Endodermal cell (in vitro differentiated cells): ENCODE measurements around the gene PRKAG2. TPM values are rescaled to one million over a fixed set of nuclear protein-coding genes. Genes with fewer than 3 reads are reported as not detected.

Experiments
- DNase-seq: peaks from one replicate; pipeline ENCODE4 v3.0.0-alpha.2; 2017
- H3K27ac ChIP-seq: 2 replicates; pipeline ENCODE4 v1.5.1; 2013; ENCODE audit warnings: mild to moderate bottlenecking, low read depth, low read length, moderate library complexity
- H3K27me3 ChIP-seq: 2 replicates; pipeline ENCODE4 v1.6.1; 2013; ENCODE audit warnings: mild to moderate bottlenecking, low read length, moderate library complexity; ENCODE audit not compliant: insufficient read depth, control insufficient read depth, poor library complexity, severe bottlenecking
- H3K36me3 ChIP-seq: 2 replicates; pipeline ENCODE4 v1.7.0; 2013; ENCODE audit warnings: mild to moderate bottlenecking, low read length, moderate library complexity; ENCODE audit not compliant: control insufficient read depth, insufficient read depth
- H3K4me1 ChIP-seq: one replicate; pipeline ENCODE4 v1.7.0; 2013; ENCODE audit warnings: low read length; ENCODE audit not compliant: control insufficient read depth, insufficient read depth
- H3K4me3 ChIP-seq: 2 replicates; pipeline ENCODE4 v1.5.1; 2013; ENCODE audit warnings: mild to moderate bottlenecking, low read length, moderate library complexity
- H3K9ac ChIP-seq: 2 replicates; pipeline ENCODE4 v1.6.1; 2013; ENCODE audit warnings: mild to moderate bottlenecking, low read length, moderate library complexity; ENCODE audit not compliant: poor library complexity, severe bottlenecking; ENCODE audit errors: extremely low read depth
- H3K9me3 ChIP-seq: 2 replicates; pipeline ENCODE4 v1.6.1; 2013; ENCODE audit warnings: mild to moderate bottlenecking, low read length, moderate library complexity; ENCODE audit not compliant: control insufficient read depth
- H3K27ac Mint-ChIP-seq: 2 replicates; pipeline ENCODE4 v1.8.0; 2020; ENCODE audit warnings: mixed read lengths
- H3K27me3 Mint-ChIP-seq: 2 replicates; pipeline ENCODE4 v1.8.0; 2021; ENCODE audit warnings: mild to moderate bottlenecking, mixed read lengths; ENCODE audit not compliant: insufficient read depth
- H3K36me3 Mint-ChIP-seq: 2 replicates; pipeline ENCODE4 v1.8.0; 2020; ENCODE audit warnings: low read depth, mixed read lengths
- H3K4me1 Mint-ChIP-seq: 2 replicates; pipeline ENCODE4 v1.8.0; 2020; ENCODE audit warnings: mixed read lengths
- H3K4me3 Mint-ChIP-seq: 2 replicates; pipeline ENCODE4 v1.8.0; 2020; ENCODE audit warnings: mild to moderate bottlenecking, moderate library complexity, mixed read lengths
- H3K9me3 Mint-ChIP-seq: 2 replicates; pipeline ENCODE4 v1.8.0; 2020; ENCODE audit warnings: mild to moderate bottlenecking, mixed read lengths
- CTCF ChIP-seq: fragments of 200-600 bp; sonication (generic); conservative IDR thresholded peaks from 2 replicates; pipeline ENCODE4 v1.5.0; 2021; ENCODE audit warnings: antibody characterized with exemption, mild to moderate bottlenecking
- WGBS, 2 experiments: methylation state at CpG; one replicate each; pipeline versions ENCODE4 v1.1.5 to v1.1.7; 2013; ENCODE audit warnings: missing lambda C conversion rate in 2 of 2, mixed read lengths in 1 of 2; ENCODE audit not compliant: insufficient coverage in 1 of 2, insufficient read length in 1 of 2; 5-methylcytosine and 5-hydroxymethylcytosine counted together
- total RNA-seq, 2 donors: library from RNA; stranded (reverse); fragmentation: NEBNext Ultra II Directional in 1 of 2; extraction: Animal tissue kit (Norgen Biotek cat#: 25700) in 1 of 2; gene quantifications; 2 replicates in 1 of 2; 3 replicates in 1 of 2; pipeline ENCODE4 v1.2.1, GENCODE V29; 2021

PRKAG2 gene
- total RNA-seq, 2 donors from 2014 or later: 17.2 to 20.7 TPM

GRCh38 chr7:151585744-151586393 lies 291.0 kb downstream of the PRKAG2 start:
- Histone ChIP-seq H3K27me3 (no peaks in the 10 kb centered on the region), H3K9ac (no peak overlapping the region), H3K9me3 (no peaks in the 10 kb centered on the region), H3K27ac (no peak overlapping the region), H3K36me3 (peaks cover 6% of the 10 kb centered on the region), H3K4me1 (no peaks in the 10 kb centered on the region), H3K4me3 (no peak overlapping the region)
- Mint-ChIP-seq H3K27ac (no peak overlapping the region), H3K4me1 (no peaks in the 10 kb centered on the region), H3K27me3 (no peaks in the 10 kb centered on the region), H3K36me3 (peaks cover 12% of the 10 kb centered on the region), H3K9me3 (no peaks in the 10 kb centered on the region), H3K4me3 (no peak overlapping the region)
- WGBS, 2 experiments: 90 to 91% methylated on average over 8 to 18 of the region's 18 CpGs
- TF ChIP-seq CTCF: no peak
- DNase-seq: no peak

- H3K27ac ChIP-seq: no peak overlapping the region
- Mint-ChIP-seq H3K36me3 (peaks cover 13% of the 10 kb centered on the region), H3K4me1 (no peaks in the 10 kb centered on the region), H3K4me3 (no peak overlapping the region), H3K27ac (no peak overlapping the region), H3K9me3 (peaks cover 26% of the 10 kb centered on the region), H3K27me3 (no peaks in the 10 kb centered on the region)
- DNase-seq: no peak
- peaks cover 6% of the 10 kb centered on the region for H3K36me3 ChIP-seq
- peaks cover 18% of the 10 kb centered on the region for H3K9me3 ChIP-seq
- WGBS, 2 experiments: 92% methylated on average over 7 to 8 of the region's 8 CpGs
- H3K4me1 ChIP-seq: no peaks in the 10 kb centered on the region
- no peaks in the 10 kb centered on the region for H3K27me3 ChIP-seq
- no peak for TF ChIP-seq CTCF
- H3K4me3 ChIP-seq: no peak overlapping the region
- no peak overlapping the region for H3K9ac ChIP-seq
Measured at GRCh38 chr7:151581741-151582140, 295.2 kb downstream of the PRKAG2 start.

- no peak for TF ChIP-seq CTCF
- H3K4me1 Mint-ChIP-seq: peaks cover 5% of the 10 kb centered on the region
- H3K27me3 Mint-ChIP-seq: no peaks in the 10 kb centered on the region
- peaks cover 18% of the 10 kb centered on the region for H3K36me3 Mint-ChIP-seq
- H3K27ac ChIP-seq: no peak overlapping the region
- 96 to 100% methylated on average over 1 to 2 of the region's 2 CpGs for WGBS, 2 experiments
- no peak overlapping the region for H3K9ac ChIP-seq
- no peak for DNase-seq
- H3K27me3 ChIP-seq: no peaks in the 10 kb centered on the region
- no peak overlapping the region for H3K27ac Mint-ChIP-seq
- H3K36me3 ChIP-seq: no peaks in the 10 kb centered on the region
- no peaks in the 10 kb centered on the region for H3K4me1 ChIP-seq
- no peak overlapping the region for H3K4me3 ChIP-seq
- H3K9me3 ChIP-seq: peaks cover 18% of the 10 kb centered on the region
- H3K4me3 Mint-ChIP-seq: no peak overlapping the region
- H3K9me3 Mint-ChIP-seq: peaks cover 26% of the 10 kb centered on the region
Measured at GRCh38 chr7:151579644-151580043, 297.3 kb downstream of the PRKAG2 start.
